ENCODE data around the gene IFT43. TPM values are rescaled to one million over a fixed set of nuclear protein-coding genes. Genes with fewer than 3 reads are reported as not detected.

The IFT43 gene
- total RNA-seq, 4 donors from 2014 or later: 24.5 to 412 (median 31.2) TPM

DNA sequence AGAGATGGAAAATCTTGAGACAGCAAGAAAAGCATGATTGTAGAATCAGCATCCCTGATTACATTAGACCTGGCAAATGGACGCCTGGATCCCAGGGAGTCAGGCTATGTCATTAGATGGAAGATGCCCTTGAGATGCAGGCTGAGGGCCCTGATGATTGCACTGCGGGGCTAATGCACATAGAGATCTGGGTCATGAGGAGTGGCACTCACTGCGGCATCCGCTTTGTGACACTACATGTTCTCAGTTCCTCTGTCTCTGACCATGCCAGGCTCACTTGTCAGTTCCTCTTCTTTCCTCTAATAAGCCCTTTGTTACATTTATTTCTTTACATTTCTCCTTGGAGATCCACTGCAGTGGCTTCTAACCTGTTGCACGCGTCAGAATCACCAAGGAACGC lies 96.1 kb downstream of the IFT43 start:
- WGBS, 2 donors (ENCODE audit: low coverage in 1 of 2): 71 to 89% methylated on average over 1 to 7 of the region's 7 CpGs
- in situ Hi-C loops (cut with MboI; ENCODE audit: low pct_ligation_motif_present in 1 of 4, low pct_unique_long_range_greater_than_20kb in 1 of 4, low sequenced_read_pairs in 3 of 4) (no loop called here), intact Hi-C loops (cut with DNase I; ENCODE audit: low total_unique reads) (no loop called here)
- TF ChIP-seq EP300 (IDR thresholded peaks at IDR 0.05; ENCODE audit: low read depth) (no peak), POLR2A (IDR thresholded peaks at IDR 0.05) (no peak), POLR2AphosphoS5 (IDR thresholded peaks at IDR 0.05) (no peak)
- TF ChIP-seq, protein P1, sequence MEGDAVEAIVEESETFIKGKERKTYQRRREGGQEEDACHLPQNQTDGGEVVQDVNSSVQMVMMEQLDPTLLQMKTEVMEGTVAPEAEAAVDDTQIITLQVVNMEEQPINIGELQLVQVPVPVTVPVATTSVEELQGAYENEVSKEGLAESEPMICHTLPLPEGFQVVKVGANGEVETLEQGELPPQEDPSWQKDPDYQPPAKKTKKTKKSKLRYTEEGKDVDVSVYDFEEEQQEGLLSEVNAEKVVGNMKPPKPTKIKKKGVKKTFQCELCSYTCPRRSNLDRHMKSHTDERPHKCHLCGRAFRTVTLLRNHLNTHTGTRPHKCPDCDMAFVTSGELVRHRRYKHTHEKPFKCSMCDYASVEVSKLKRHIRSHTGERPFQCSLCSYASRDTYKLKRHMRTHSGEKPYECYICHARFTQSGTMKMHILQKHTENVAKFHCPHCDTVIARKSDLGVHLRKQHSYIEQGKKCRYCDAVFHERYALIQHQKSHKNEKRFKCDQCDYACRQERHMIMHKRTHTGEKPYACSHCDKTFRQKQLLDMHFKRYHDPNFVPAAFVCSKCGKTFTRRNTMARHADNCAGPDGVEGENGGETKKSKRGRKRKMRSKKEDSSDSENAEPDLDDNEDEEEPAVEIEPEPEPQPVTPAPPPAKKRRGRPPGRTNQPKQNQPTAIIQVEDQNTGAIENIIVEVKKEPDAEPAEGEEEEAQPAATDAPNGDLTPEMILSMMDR (IDR thresholded peaks at IDR 0.05): no peak
- Histone ChIP-seq H3K9me3 (no peaks in the 10 kb centered on the region), H3K27me3 (no peaks in the 10 kb centered on the region), H3K27ac (no peak overlapping the region), H3K4me1 (no peaks in the 10 kb centered on the region), H3K4me3 (no peak overlapping the region), H3K36me3 (no peaks in the 10 kb centered on the region)
- DNase-seq: no peak

DNA sequence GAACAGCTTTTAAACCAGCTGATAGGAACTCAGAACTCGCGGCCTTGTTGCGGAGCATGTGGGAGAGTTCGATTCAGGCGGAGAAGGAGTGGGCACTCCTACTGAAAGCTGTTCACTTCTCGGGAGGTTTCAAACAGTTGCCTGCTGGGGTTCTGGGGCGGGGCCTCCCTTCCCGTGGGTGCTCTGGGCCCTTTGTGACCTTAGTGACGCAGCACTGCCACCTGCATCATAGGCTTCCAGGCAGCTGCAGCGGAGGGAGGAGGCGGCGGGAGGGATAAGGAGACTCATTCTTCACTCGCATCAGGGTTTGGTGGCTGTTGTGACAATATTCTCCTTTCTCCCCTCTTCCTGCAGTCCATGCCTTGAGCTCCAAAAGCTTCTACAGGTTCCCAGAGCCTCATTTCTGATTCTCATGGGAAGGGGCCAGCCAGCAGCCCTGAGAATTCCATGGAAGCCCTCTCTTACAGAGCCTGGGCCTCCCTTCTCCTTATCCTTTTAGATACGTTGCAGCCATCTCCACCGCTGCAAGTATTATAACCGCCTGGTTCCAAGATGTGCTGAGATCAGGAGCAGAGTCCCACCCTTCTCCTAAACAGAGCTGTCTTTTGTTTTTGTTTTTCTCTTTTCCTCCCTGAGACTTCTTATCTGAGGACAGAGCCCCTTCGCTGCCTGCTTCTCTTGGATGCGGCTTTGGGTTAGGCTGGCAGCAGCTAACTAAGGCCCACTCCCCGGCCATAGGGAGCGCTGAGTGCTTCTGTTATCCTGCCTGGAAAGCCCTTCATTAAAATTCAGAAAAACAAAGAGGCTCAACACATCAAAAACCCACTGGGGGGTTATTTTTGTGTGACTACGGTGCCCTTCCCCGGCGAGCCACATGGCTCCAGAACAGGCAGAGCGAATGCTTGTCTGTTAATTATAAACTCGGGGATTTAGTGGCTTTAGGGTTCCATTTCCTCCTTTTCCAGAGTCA lies 98.5 kb downstream of the IFT43 start:
- H3K36me3 ChIP-seq: no peaks in the 10 kb centered on the region
- intact Hi-C loops (cut with DNase I; ENCODE audit: low total_unique reads): no loop called here
- H3K27me3 ChIP-seq: no peaks in the 10 kb centered on the region
- H3K27ac ChIP-seq: no peak overlapping the region
- no peak overlapping the region for H3K4me3 ChIP-seq
- H3K4me1 ChIP-seq: peaks cover 0 to 3% (median 0%) of the 10 kb centered on the region in 4 donors
- 80 to 94% methylated on average over 14 to 25 of the region's 25 CpGs for WGBS, 2 donors (ENCODE audit: low coverage in 1 of 2)
- in situ Hi-C loops (cut with MboI; ENCODE audit: low pct_ligation_motif_present in 1 of 4, low pct_unique_long_range_greater_than_20kb in 1 of 4, low sequenced_read_pairs in 3 of 4): no loop called here
- no peak for TF ChIP-seq EP300 (IDR thresholded peaks at IDR 0.05; ENCODE audit: low read depth)
- TF ChIP-seq POLR2A (IDR thresholded peaks at IDR 0.05): no peak
- TF ChIP-seq, protein P1 (IDR thresholded peaks at IDR 0.05): no peak
- TF ChIP-seq POLR2AphosphoS5 (IDR thresholded peaks at IDR 0.05): no peak
- DNase-seq: no peak
- no peaks in the 10 kb centered on the region for H3K9me3 ChIP-seq

DNA sequence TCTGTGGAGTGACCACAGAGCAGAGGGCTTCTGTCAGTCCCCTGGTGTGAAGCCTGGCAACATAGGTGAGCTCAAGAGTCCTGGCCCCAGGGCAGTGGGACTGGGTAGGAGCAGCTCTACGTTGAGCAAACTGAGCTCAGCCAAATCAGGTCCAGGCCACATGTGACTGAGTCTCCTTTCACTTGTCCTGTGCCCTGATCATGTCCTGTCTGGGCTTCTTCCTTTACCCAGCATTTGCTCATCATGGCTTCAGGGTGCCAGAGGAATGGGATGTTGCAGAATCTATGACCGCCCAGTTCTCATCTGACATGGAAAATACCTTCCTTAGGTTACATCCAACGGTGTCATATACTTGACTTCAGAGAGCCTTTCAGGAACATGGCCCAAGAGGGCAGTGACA lies 99.8 kb downstream of the IFT43 start:
- intact Hi-C loops (cut with DNase I; ENCODE audit: low total_unique reads): no loop called here
- in situ Hi-C loops (cut with MboI; ENCODE audit: low pct_ligation_motif_present in 1 of 4, low pct_unique_long_range_greater_than_20kb in 1 of 4, low sequenced_read_pairs in 3 of 4): no loop called here

DNA sequence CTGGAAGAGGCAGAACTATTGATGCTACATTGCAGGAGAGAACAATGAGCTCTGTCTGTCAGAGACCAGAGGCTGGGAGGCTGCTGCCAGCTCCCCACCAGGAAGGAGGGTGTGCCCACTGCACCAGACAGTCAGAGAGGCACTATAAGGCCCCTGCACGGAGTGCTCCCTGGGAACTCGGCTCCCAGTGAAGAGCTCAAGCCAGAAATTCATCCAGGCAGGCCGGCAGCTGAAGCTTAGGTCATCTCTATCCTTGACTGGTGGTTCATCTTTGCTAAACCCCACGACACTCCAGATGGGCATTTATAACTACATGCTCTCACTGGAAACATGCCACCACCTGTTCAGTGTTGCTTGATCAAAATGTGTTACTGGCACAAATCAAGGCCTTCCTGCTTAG lies 101.1 kb downstream of the IFT43 start:
- H3K27me3 ChIP-seq: no peaks in the 10 kb centered on the region
- 80% methylated on average over 4 of the region's 4 CpGs; no CpG with 5 or more reads in 1 of the 2 donors for WGBS, 2 donors (ENCODE audit: low coverage in 1 of 2)

More for the DNA sequence above, 99.8 kb downstream of the IFT43 start:
- Histone ChIP-seq H3K27me3 (no peaks in the 10 kb centered on the region), H3K36me3 (no peaks in the 10 kb centered on the region), H3K4me1 (peaks cover 0 to 7% (median 0%) of the 10 kb centered on the region in 4 donors), H3K27ac (no peak overlapping the region), H3K9me3 (no peaks in the 10 kb centered on the region), H3K4me3 (no peak overlapping the region)
- 87% methylated on average over 3 of the region's 3 CpGs; no CpG with 5 or more reads in 1 of the 2 donors for WGBS, 2 donors (ENCODE audit: low coverage in 1 of 2)
- TF ChIP-seq POLR2AphosphoS5 (IDR thresholded peaks at IDR 0.05): no peak
- TF ChIP-seq, protein P1 (IDR thresholded peaks at IDR 0.05): no peak
- TF ChIP-seq POLR2A (IDR thresholded peaks at IDR 0.05): no peak
- TF ChIP-seq EP300 (IDR thresholded peaks at IDR 0.05; ENCODE audit: low read depth): no peak
- no peak for DNase-seq

More for the DNA sequence above, 101.1 kb downstream of the IFT43 start:
- Histone ChIP-seq H3K4me1 (peaks cover 0 to 7% (median 0%) of the 10 kb centered on the region in 4 donors), H3K4me3 (no peak overlapping the region), H3K27ac (no peak overlapping the region), H3K36me3 (no peaks in the 10 kb centered on the region), H3K9me3 (no peaks in the 10 kb centered on the region)
- no peak for DNase-seq
- TF ChIP-seq POLR2AphosphoS5 (IDR thresholded peaks at IDR 0.05) (no peak), POLR2A (IDR thresholded peaks at IDR 0.05) (no peak)
- in situ Hi-C loops (cut with MboI; ENCODE audit: low pct_ligation_motif_present in 1 of 4, low pct_unique_long_range_greater_than_20kb in 1 of 4, low sequenced_read_pairs in 3 of 4) (no loop called here), intact Hi-C loops (cut with DNase I; ENCODE audit: low total_unique reads) (no loop called here)

Measured in transverse colon (tissue), 4 donors.